Stimulated activated CD8-positive, alpha-beta memory T cell treated with anti-CD3 and anti-CD28 coated beads, Interleukin-15, amount 100 ng/mL, for 24 hours (primary cell): ENCODE results near the gene C2orf81.
"Not testable (repeated sequence)": the region's sequence is repeated elsewhere in the genome, so short reads cannot be mapped to it uniquely, and the experiment has no call there.

ENCODE experiments used
- DNase-seq: peaks from one replicate; pipeline ENCODE4 v3.0.0-alpha.2; 2020; ENCODE audit warnings: low read depth

The C2orf81 gene

DNA sequence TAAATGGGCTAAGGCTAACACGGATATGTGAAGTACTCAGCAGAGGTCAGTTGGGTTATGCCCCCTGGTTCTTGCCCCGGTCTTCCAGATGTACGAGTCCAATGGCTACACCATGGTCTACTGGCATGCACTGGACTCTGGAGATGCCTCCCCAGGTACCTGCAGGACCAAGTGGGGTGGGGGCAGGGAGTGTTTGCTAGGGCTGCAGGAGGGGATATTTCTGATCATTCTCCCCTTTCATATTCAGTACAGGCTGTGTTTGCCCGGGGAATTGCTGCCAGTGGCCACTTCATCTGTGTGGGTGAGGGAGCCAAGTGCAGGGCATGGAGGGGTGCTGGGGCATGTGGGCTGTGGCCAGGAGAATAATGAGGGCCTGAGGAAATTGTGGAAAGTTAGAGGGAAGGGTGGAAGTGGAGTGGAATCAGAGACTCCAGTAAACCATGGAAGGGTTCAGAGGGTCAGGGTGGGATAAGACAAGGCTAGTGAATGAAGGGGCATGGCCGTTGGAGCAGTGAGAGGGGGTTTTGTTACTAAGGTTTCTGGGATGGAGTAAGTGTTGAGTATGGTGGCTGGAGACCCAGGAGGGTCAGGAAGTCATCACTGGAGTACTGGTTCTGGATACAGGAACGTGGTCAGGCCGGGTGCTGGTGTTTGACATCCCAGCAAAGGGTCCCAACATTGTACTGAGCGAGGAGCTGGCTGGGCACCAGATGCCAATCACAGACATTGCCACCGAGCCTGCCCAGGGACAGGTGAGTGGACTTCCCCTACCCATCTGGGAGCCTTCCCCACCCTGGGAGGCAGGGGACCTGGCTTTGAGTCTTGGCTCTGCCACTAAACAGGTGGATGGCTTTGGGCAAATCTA lies 2.0 kb upstream of the C2orf81 start:
- no peak for DNase-seq

DNA sequence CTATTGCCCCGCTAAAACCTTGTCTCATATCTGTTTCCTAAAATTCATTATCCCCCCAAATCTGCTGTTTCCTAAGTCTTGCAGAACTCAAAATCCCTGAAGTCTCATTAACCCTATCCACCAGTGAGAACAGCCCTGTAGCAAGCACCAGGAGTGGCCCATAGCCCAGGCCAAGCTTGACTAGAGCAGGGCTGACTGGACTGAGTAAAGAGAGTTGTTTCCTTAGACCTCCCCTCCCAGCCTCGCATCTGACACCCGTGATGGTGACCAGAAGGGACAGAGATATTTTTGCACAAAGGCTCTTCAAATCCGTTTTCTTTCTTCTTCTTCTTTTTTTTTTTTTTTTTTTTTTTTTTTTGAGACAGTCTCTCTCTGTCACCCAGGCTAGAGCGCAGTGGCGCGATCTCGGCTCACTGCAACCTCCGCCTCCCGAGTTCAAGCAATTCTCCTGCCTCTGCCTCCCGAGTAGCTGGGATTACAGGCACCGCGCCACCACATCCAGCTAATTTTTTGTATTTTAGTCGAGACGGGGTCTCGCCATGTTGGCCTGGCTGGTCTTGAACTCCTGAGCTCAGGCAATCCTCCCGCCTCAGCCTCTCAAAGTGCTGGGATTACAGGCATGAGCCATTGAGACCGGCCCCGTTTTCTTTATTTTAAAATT lies 846 bp downstream of the C2orf81 start:
- DNase-seq: not testable (repeated sequence)

DNA sequence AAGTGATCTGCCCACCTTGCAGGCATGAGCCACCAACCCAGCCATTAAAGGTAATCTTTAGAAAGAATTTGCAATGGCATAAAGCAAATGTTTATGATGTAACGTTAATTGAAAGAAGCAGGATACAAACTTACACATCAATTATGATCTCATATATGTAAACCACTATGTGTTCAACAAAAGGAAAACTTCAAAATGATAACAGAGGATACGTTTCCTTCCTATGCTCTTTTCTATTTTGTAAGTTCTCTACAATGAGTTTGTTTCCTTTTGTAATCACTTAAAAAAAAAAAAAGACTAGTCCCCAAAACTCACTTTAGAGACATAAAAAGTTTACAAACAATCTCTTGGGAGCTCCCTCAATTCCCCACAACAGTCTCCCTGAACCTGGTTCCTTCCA lies 1.4 kb downstream of the C2orf81 start:
- no peak for DNase-seq

DNA sequence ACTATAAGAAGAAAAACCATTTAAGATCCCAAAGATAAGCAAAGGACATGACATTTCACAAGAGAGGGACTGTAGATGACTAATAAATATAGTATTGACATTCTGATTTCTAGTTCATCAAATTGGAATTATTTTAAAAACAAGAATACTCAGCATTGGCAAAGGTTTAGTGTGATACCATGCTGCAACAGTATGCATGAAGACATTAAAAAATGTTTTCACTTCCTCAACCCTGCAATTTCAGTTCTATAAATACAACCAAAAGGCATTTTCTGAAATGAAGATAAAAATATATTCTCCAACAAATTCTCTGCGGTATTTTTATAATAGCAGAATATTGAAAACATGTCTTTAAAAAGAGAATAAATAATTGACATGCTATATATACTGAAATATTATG lies 2.1 kb downstream of the C2orf81 start:
- DNase-seq: no peak

GRCh38 chr2:74418312-74418711 lies 3.1 kb downstream of the C2orf81 start:
- DNase-seq: no peak

GRCh38 chr2:74417763-74418162 lies 3.7 kb downstream of the C2orf81 start:
- DNase-seq: no peak

DNA sequence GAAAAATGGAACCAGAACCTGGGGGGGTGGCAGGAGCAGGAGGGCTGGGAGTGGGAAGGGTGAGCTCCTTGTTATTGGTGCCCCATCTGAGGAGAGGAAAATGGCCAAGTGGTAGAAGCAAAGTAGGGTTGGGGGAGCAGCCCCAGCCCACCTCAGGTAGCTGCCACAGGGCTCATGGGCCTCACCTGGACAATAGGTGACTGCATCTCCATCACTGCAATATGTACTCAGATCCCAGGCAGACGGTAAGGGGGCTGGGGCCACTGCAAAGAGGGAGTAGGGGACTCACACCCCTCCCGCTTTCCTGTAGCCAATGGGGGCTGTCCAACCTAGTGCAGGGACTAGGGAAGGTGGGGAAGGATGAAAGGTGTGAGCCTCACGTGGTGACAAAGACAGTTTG lies 4.2 kb downstream of the C2orf81 start:
- no peak for DNase-seq

GRCh38 chr2:74416778-74417177 lies 4.6 kb downstream of the C2orf81 start:
- DNase-seq: no peak

- no peak for DNase-seq
These were observed 5.5 kb downstream of the C2orf81 start for GRCh38 chr2:74415762-74416395.

DNA sequence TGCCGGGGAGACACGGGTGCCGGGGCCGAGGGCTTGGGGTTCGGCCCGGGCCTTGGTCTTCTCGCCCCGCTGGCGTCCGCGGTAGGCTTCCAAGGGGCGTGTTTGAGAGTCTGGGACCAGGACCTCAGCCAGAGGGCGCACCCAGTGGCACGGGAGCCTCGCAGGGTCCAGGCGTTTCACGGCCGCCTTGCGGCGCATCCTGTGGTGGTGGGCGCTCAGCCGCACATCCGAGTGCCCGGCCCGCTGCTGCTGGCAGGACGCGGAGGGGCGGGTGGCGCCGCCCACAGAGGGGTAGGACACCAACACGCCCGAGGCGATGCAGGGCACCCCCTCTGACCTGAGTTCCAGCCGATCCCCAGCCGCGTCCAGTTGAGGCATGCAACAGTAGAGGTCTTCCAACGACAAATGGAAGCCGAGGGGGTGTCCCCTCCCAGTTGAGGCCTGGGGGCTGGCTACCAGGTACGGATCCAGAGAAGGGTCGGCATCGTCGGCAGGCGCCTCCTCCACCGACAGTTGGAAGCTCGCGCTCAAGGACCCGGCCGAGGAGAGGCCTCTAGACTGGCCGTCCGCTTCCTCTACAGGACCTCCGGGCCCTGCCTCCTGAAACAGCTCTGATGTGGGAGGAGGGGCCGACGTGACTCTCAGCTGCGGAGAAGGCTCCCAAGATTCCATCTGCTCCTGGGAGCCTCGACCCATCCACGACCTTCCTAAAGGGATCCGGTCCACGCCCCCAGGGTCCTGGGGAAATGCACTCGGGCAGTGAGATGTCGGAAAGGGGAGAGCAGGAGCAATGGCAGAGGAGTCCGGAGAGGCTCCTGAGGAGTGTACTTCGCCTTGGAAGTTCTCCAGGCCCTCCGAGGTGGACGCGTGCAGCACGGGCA lies 6.3 kb downstream of the C2orf81 start:
- DNase-seq: no peak

- no peak for DNase-seq
These were observed 7.0 kb downstream of the C2orf81 start for GRCh38 chr2:74414441-74414840.

DNA sequence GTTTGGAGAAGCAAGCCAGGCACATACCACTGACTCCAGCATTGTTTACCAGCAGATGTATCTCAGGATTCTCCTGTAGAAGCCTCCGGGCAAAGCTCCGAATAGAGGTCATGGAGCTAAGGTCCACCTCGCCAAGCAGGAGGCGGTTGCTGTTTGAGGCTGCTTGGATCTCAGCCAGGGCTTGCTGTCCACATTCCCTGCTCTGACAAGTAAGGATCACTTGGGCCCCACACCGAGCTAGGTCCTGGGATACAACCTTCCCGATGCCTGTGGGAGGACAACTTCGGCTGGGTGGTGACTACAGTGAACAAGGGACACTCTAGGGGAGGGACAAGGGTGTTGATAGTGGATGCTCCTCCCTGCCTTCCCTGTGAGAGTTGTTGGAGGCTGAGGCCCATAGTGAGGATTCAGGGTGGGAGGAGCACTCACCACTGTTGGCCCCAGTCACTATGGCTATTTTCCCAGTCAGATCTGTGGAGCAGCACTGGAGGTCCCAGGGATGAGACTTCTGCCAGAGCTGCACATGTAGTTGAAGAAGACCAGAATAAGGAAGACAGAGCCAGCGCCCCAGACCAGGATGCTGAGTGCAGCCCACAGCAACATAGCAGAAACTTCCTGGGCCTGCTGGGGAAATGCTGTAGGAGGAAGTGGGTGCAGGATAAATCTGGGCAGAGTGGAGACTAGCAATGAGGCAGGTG lies 8.3 kb downstream of the C2orf81 start:
- DNase-seq: no peak

DNA sequence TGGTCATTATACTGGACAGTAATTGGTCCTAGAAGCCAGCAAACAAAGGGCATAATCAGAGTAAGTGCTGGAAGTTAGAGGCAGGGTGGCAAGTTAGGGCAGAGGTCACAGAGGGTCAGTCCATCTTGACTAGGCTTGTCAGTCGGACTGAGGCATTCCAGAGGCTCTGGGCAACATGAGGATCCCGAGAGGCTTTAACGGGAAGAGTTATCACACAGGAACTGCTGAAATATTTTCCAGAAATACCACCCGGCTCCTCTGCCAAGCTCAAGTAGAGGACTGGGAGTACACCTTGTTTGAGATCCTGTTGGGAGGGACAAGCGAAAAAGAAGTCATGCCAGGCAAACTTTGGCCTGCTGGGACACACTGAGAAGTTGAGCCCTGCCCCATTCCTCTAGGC lies 13.7 kb downstream of the C2orf81 start:
- DNase-seq: no peak

DNA sequence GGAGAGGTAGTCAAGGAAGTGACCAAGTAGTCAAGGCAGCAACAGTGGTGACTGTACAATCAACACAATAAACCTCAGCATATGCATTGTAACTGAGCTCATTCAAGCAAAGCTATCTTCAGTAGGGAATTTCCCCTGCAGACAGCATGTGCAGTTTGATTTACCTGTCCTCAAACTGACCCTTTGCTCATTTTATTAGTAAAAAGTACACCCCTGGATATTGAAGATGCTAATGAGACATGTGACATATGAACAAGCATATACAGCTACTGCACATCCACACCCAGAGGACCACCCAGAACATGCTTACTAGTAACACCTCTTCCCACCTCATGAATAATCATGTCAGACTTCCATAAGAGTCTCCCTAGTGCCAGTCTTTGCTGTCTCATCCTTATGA lies 15.4 kb downstream of the C2orf81 start:
- DNase-seq: no peak

DNA sequence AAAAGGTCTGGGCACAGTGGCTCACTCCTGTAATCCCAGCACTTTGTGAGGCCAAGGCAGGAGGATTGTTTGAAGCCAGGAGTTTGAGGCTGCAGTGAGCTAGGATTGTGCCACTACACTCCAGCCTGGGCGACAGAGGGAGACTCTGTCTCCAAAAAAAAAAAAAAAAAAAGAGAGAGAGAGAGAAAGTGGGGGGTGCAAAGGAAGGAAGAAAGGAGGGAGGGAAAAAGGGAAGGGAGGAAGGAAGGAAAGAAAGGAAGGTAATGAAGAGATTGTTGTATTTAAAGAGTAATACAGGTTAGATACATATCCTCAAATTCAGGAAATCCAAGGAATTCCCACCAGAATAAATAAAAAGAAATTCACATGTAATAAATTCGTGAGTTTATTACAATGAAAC lies 19.5 kb downstream of the C2orf81 start:
- DNase-seq: no peak

DNA sequence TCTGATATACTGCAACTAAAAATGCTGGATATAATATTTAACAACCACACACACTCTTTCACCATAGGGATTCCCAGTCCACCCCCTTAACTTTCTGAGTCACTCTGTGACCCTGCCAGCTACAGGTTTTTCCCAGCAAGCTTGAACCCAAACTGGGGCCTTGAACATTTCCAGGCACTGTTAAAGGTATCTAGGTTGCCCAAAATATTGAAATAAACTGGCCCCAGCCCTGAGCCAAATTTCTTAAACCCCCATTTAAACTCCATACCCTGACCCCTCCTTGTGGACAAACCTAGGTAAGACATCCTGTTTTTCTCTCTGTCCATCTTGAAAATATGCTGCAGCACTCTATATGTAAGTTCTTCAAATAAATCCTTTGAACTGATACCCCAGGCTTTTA lies 21.6 kb downstream of the C2orf81 start:
- DNase-seq: no peak

DNA sequence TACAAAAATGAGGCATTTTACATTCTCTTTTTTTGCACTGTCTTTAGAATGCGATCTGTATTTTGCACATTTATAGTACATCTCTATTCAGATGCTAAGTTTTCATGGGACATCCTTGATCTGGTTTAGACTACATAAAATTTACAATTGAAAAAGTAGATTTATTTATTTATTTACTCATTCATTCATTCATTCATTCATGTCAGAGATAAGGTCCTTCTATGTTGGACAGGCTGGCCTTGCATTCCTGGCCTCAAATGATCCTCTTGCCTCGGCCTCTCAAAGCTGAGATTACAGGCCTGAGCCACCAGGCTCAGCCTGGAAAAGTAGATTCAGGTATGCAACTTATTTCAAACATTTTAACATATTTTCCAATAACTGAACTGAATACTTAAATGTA lies 25.3 kb downstream of the C2orf81 start:
- no peak for DNase-seq

- no peak for DNase-seq
These were observed 27.9 kb downstream of the C2orf81 start for GRCh38 chr2:74393525-74393924.

DNA sequence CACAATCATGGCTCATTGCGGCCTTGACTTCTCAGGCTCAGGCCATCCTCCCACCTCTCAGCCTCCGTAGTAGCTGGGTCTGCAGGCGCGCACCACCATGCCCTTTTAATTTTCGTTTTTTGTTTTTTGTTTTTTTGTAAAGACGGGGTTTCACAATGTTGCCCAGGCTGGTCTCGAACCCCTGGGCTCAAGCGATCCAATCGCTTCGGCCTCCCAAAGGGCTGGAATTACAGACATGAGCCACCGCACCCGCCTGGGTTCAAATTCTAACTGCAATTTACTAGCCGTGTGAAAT lies 29.0 kb downstream of the C2orf81 start:
- DNase-seq: no peak

- peak; percentile 91 for DNase-seq
These were observed 29.6 kb downstream of the C2orf81 start for GRCh38 chr2:74391580-74392448.

DNA sequence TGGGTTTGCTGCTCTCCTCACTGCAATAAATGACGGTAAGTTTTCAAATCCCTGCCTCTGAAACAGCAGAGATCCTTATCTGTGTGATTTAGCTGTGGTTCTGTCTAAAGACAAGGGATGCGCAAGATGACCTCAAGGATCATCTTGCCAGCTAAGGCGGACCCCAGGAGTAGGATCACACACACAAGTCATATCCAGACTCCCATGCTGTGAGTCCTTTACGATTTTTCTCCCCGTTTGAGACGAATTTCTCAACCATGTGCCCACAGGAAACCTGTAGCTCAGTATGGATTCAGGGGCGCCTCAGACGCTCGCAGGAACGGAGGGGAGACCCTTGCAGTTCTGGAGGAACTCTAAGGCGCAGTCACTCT lies 30.2 kb downstream of the C2orf81 start:
- DNase-seq: no peak
